GM19099 (cell line): ENCODE measurements around the gene RNASE12.

Experiments
- POLR2A ChIP-seq: IDR thresholded peaks from 3 replicates; pipeline ENCODE4 v1.6.1; 2011; ENCODE audit warnings: low read depth; ENCODE audit not compliant: insufficient read length; ENCODE audit errors: extremely low read depth

Gene RNASE12

DNA sequence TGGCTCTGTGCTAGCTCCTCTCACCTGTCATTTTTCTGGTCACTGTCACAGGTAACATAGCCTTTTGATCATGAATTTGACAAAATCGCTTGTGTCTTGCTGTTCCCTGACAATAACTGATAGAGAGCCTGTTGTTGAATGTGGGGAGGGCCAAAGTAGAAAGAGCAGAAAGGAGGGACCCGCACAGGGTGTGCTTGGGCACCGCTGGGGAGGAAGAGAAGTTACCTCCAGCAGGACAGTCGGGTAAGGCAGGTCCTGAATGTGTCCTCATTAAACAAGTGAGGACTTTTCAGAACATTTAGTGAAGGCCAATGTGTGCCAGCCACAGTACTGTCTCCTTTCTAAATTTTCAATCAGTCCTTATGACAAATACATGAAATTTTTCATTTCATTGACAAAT is at the start of gene RNASE12:
RNASE12 (minus strand) TSS at position 142 of the 400 bp plus-strand sequence. CDS start 653 bp downstream, outside the sequence.
- no peak for TF ChIP-seq POLR2A

GRCh38 chr14:20632831-20633691 is 41.9 kb upstream of the RNASE12 start:
- TF ChIP-seq POLR2A: no peak

- no peak for TF ChIP-seq POLR2A
Measured at GRCh38 chr14:20632448-20632830, 41.3 kb upstream of the RNASE12 start.

- TF ChIP-seq POLR2A: no peak
Measured at GRCh38 chr14:20631880-20632389, 40.8 kb upstream of the RNASE12 start.

- no peak for TF ChIP-seq POLR2A
Measured at GRCh38 chr14:20631023-20631879, 40.1 kb upstream of the RNASE12 start.

DNA sequence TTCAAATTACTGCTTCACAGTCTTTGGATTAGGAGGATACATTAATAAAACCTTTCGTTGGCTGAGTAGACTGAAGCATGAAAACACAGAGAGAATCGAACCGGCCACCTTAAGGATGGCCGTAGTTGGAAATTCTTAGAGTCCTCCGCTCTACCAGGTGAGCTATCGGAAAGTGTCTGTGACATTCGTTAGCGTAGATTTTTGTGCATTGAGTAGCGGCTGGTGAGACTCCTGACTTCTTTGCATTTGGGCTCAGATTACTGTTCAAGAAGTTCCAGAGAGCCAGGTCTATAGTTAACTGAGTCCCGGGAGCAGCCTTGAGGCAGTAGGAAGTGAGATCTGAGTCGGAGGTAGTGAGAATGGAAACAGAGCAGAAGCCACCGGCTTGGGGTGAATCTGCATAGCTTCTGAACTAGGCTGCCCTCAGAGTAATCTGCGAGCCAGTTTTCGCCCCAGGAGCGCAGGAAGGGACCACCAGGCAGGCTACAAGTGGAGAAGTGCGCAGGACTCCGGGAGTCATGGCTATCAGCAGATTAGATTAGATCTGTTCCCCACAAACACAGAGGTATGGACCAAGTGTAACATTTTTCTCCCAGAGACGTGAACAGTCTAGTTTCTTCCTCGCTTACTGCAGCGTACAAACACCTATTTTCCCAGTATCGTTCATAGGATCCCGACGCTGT is 39.3 kb upstream of the RNASE12 start:
- TF ChIP-seq POLR2A: no peak

DNA sequence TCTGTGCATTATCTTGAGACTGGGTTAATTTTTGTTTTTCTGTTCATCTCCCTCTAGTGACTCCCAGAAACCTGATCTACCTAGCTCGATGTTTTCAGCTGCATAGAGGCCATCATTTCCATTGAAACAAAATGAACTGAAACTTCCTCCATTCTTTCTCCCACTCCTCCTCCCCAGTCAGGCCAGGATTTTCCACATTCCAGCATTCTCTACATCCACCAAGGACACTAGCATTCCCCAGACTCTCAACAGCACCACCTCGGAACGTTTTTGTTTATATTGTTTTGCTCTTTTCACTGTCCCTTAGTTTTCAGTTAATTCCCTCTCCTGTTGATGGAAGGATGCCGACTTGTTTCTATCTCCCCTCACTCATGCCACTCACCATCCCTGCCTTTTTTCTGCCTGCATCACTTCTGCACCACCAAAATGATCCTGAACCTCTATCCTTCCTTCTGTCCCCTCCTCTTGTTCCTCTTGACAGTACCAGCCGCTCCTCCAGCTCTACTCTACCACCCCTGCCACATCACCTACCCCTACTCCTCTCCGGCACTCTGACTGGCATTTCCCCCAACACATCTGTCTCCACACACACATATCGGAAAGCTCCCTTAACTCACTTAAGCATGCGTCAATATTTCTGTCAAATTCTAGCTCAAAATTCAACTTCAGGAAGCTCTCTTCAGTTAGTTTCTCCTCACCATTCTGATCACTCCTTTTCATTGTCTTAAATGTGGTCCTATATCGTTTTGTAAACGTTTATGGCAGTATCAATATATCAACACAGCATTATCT is 37.1 kb upstream of the RNASE12 start:
- TF ChIP-seq POLR2A: no peak

DNA sequence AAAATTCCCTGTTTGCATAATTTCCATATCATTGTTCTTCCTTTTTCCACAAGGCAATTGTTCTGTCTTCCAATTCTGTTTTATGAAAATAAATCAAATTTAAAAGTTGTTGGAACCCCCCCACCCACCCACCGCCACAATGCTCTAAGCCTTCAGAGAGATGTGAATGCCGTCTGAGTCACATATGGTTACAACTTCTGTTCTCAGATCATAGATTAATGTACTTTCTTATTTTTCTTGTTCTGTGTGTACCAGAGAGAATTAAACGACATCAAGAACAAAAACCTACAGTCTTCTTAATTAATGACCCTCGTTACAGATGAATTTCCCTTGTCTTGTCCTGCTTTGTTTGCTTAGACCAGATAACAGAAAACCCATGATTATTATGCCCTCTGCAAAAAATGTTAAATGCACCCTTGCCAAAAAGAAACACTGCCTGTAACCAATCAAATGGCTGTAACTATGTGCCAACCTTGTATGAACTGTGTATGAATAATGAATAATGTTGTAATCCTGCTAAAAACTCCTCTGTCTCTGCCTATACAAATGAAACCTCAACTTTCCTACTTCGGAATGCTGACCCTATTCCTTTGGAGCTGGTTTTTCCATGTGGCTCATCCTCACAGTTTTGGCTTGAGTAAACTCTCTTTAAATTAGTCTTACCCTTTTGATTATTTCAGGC is 36.3 kb upstream of the RNASE12 start:
- TF ChIP-seq POLR2A: no peak

GRCh38 chr14:20626274-20626673 is 35.1 kb upstream of the RNASE12 start:
- TF ChIP-seq POLR2A: no peak

- TF ChIP-seq POLR2A: peak; percentile 38
Measured at GRCh38 chr14:20624495-20625070, 33.4 kb upstream of the RNASE12 start.

- TF ChIP-seq POLR2A: no peak
Measured at GRCh38 chr14:20623798-20624197, 32.6 kb upstream of the RNASE12 start.

- TF ChIP-seq POLR2A: peak; percentile 21
Measured at GRCh38 chr14:20622816-20623291, 31.7 kb upstream of the RNASE12 start.

GRCh38 chr14:20620798-20621478 is 29.8 kb upstream of the RNASE12 start:
- no peak for TF ChIP-seq POLR2A
